ENCODE measurements around the gene LARP1.
"Not testable (repeated sequence)": the region's sequence is repeated elsewhere in the genome, so short reads cannot be mapped to it uniquely, and the experiment has no call there.

Gene LARP1

DNA sequence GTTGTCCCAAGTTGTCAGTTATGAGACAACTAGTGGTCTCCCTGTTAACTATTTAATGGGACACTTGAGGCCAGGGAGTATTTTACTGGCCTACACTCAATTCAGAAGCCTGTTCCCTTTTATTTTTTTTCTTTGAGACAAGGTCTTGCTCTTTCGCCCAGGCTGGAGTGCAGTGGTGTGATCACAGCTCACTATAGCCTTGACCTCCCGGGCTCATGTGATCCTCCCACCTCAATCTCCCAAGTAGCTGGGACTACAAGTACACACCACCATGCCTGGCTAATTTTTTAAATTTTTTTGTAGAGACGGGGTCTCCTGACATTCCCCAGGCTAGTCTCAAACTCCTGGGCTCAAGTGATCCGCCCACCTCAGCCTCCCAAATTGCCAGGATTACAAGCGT lies 67.7 kb downstream of the LARP1 start:
- H3K9me3 ChIP-seq (ENCODE audit: control insufficient read depth, insufficient read depth, low read length); H3K36me3 ChIP-seq (ENCODE audit: control insufficient read depth, insufficient read depth, low read length); H3K4me3 ChIP-seq (ENCODE audit: low read length); H3K4me1 ChIP-seq (ENCODE audit: control insufficient read depth, insufficient read depth, low read length); DNase-seq (ENCODE audit: low read depth, low spot score); H3K27me3 ChIP-seq (ENCODE audit: control insufficient read depth, insufficient read depth, low read length); H3K27ac ChIP-seq (ENCODE audit: low read length): not testable (repeated sequence)
- no CpG with 5 or more reads among the region's 5 CpGs for WGBS (ENCODE audit: insufficient coverage, insufficient read length)

GRCh38 chr5:154823605-154824004 lies 68.4 kb downstream of the LARP1 start:
- Histone ChIP-seq H3K4me3 (ENCODE audit: low read length) (no peak overlapping the region), H3K27ac (ENCODE audit: low read length) (no peak overlapping the region), H3K9me3 (ENCODE audit: control insufficient read depth, insufficient read depth, low read length) (no peaks in the 10 kb centered on the region), H3K27me3 (ENCODE audit: control insufficient read depth, insufficient read depth, low read length) (no peaks in the 10 kb centered on the region), H3K36me3 (ENCODE audit: control insufficient read depth, insufficient read depth, low read length) (peaks cover 4% of the 10 kb centered on the region; the same call in 1 of the 2 replicates), H3K4me1 (ENCODE audit: control insufficient read depth, insufficient read depth, low read length) (no peaks in the 10 kb centered on the region)
- no CpG with 5 or more reads among the region's 4 CpGs for WGBS (ENCODE audit: insufficient coverage, insufficient read length)
- no peak for DNase-seq (ENCODE audit: low read depth, low spot score)

- Histone ChIP-seq H3K9me3 (ENCODE audit: control insufficient read depth, insufficient read depth, low read length) (no peaks in the 10 kb centered on the region), H3K27me3 (ENCODE audit: control insufficient read depth, insufficient read depth, low read length) (no peaks in the 10 kb centered on the region), H3K4me3 (ENCODE audit: low read length) (no peak overlapping the region), H3K36me3 (ENCODE audit: control insufficient read depth, insufficient read depth, low read length) (peaks cover 4% of the 10 kb centered on the region; the same call in 1 of the 2 replicates), H3K4me1 (ENCODE audit: control insufficient read depth, insufficient read depth, low read length) (no peaks in the 10 kb centered on the region), H3K27ac (ENCODE audit: low read length) (no peak overlapping the region)
- WGBS (ENCODE audit: insufficient coverage, insufficient read length) = no CpG with 5 or more reads among the region's 2 CpGs
- DNase-seq (ENCODE audit: low read depth, low spot score) = no peak
Measured at GRCh38 chr5:154824070-154824469, 68.9 kb downstream of the LARP1 start.

- Histone ChIP-seq H3K27me3 (ENCODE audit: control insufficient read depth, insufficient read depth, low read length) (no peaks in the 10 kb centered on the region), H3K9me3 (ENCODE audit: control insufficient read depth, insufficient read depth, low read length) (no peaks in the 10 kb centered on the region), H3K36me3 (ENCODE audit: control insufficient read depth, insufficient read depth, low read length) (peaks cover 6% of the 10 kb centered on the region), H3K4me3 (ENCODE audit: low read length) (no peak overlapping the region), H3K4me1 (ENCODE audit: control insufficient read depth, insufficient read depth, low read length) (no peaks in the 10 kb centered on the region), H3K27ac (ENCODE audit: low read length) (no peak overlapping the region)
- no CpG with 5 or more reads among the region's 2 CpGs for WGBS (ENCODE audit: insufficient coverage, insufficient read length)
- DNase-seq (ENCODE audit: low read depth, low spot score) = no peak
Measured at GRCh38 chr5:154829181-154829588, 74.0 kb downstream of the LARP1 start.

DNA sequence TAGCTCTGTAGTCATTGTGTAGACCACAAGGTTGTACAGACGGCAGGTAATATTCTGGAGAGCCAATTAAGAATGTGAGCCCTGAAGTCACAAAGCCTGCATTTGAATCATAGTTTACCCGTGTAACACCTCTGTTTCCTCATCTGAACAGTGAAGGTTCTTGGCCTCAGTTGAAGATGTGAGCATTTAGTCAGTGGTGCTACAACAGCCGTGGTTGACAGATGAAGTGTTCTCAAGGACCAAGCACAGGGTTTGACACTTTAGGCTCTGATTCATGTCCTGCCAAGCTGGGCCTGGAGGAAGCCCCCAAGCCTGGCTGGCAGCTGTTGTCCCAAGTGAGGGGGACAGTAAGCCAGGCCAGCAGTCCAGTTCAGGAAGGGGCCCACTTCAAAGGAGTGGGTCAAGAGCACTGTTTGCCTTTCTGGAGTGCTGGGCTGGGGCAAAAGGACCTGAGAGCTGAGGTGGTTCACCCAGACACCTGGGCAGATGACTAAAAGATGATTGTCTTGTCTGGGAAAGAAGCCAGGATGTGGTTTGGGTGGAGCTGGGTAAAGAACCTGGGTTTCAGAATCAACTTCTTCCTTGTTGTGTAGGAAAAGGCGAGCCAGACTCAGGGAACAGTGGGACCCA lies 74.5 kb downstream of the LARP1 start:
- Histone ChIP-seq H3K4me3 (ENCODE audit: low read length) (no peak overlapping the region), H3K27me3 (ENCODE audit: control insufficient read depth, insufficient read depth, low read length) (no peaks in the 10 kb centered on the region), H3K4me1 (ENCODE audit: control insufficient read depth, insufficient read depth, low read length) (no peaks in the 10 kb centered on the region), H3K36me3 (ENCODE audit: control insufficient read depth, insufficient read depth, low read length) (peaks cover 6% of the 10 kb centered on the region), H3K27ac (ENCODE audit: low read length) (no peak overlapping the region), H3K9me3 (ENCODE audit: control insufficient read depth, insufficient read depth, low read length) (no peaks in the 10 kb centered on the region)
- no CpG with 5 or more reads among the region's 4 CpGs for WGBS (ENCODE audit: insufficient coverage, insufficient read length)
- no peak for DNase-seq (ENCODE audit: low read depth, low spot score)

GRCh38 chr5:154830219-154830595 lies 75.0 kb downstream of the LARP1 start:
- Histone ChIP-seq H3K4me3 (ENCODE audit: low read length) (no peak overlapping the region), H3K27ac (ENCODE audit: low read length) (no peak overlapping the region), H3K27me3 (ENCODE audit: control insufficient read depth, insufficient read depth, low read length) (no peaks in the 10 kb centered on the region), H3K4me1 (ENCODE audit: control insufficient read depth, insufficient read depth, low read length) (no peaks in the 10 kb centered on the region), H3K9me3 (ENCODE audit: control insufficient read depth, insufficient read depth, low read length) (no peaks in the 10 kb centered on the region), H3K36me3 (ENCODE audit: control insufficient read depth, insufficient read depth, low read length) (peaks cover 6% of the 10 kb centered on the region)
- no CpG with 5 or more reads among the region's 7 CpGs for WGBS (ENCODE audit: insufficient coverage, insufficient read length)
- no peak for DNase-seq (ENCODE audit: low read depth, low spot score)

GRCh38 chr5:154830596-154830995 lies 75.4 kb downstream of the LARP1 start:
- no peak overlapping the region for H3K27ac ChIP-seq (ENCODE audit: low read length)
- H3K4me1 ChIP-seq (ENCODE audit: control insufficient read depth, insufficient read depth, low read length) = no peaks in the 10 kb centered on the region
- H3K4me3 ChIP-seq (ENCODE audit: low read length) = no peak overlapping the region
- H3K36me3 ChIP-seq (ENCODE audit: control insufficient read depth, insufficient read depth, low read length) = peaks cover 6% of the 10 kb centered on the region
- no peak for DNase-seq (ENCODE audit: low read depth, low spot score)
- WGBS (ENCODE audit: insufficient coverage, insufficient read length) = no CpG with 5 or more reads among the region's 4 CpGs
- no peaks in the 10 kb centered on the region for H3K27me3 ChIP-seq (ENCODE audit: control insufficient read depth, insufficient read depth, low read length)
- H3K9me3 ChIP-seq (ENCODE audit: control insufficient read depth, insufficient read depth, low read length) = no peaks in the 10 kb centered on the region

GRCh38 chr5:154831451-154831850 lies 76.3 kb downstream of the LARP1 start:
- H3K9me3 ChIP-seq (ENCODE audit: control insufficient read depth, insufficient read depth, low read length) = no peaks in the 10 kb centered on the region
- no peaks in the 10 kb centered on the region for H3K4me1 ChIP-seq (ENCODE audit: control insufficient read depth, insufficient read depth, low read length)
- H3K27me3 ChIP-seq (ENCODE audit: control insufficient read depth, insufficient read depth, low read length) = no peaks in the 10 kb centered on the region
- no peak overlapping the region for H3K27ac ChIP-seq (ENCODE audit: low read length)
- peaks cover 6% of the 10 kb centered on the region for H3K36me3 ChIP-seq (ENCODE audit: control insufficient read depth, insufficient read depth, low read length)
- no CpG with 5 or more reads among the region's 7 CpGs for WGBS (ENCODE audit: insufficient coverage, insufficient read length)
- no peak overlapping the region for H3K4me3 ChIP-seq (ENCODE audit: low read length)
- no peak for DNase-seq (ENCODE audit: low read depth, low spot score)

DNA sequence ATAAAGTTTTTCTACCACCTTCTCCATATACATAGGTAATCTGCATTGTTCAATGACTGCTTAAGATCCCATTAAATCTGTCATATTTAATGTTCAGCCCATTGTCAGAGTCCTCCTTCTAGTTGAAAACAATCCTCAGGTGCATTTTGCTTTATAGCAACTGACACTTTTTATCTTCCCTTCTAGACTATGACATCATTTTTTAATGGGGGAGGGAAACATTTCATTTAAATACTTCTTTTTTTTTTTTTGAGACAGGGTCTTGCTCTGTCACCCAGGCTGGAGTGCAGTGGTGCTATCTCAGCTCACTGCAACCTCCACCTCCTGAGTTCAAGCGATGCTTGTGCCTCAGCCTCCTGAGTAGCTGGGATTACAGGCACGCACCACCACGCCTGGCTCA lies 77.6 kb downstream of the LARP1 start:
- not testable (repeated sequence) for H3K27ac ChIP-seq (ENCODE audit: low read length); DNase-seq (ENCODE audit: low read depth, low spot score); H3K36me3 ChIP-seq (ENCODE audit: control insufficient read depth, insufficient read depth, low read length); H3K27me3 ChIP-seq (ENCODE audit: control insufficient read depth, insufficient read depth, low read length); H3K4me3 ChIP-seq (ENCODE audit: low read length); H3K4me1 ChIP-seq (ENCODE audit: control insufficient read depth, insufficient read depth, low read length); H3K9me3 ChIP-seq (ENCODE audit: control insufficient read depth, insufficient read depth, low read length)
- WGBS (ENCODE audit: insufficient coverage, insufficient read length) = no CpG with 5 or more reads among the region's 3 CpGs

DNA sequence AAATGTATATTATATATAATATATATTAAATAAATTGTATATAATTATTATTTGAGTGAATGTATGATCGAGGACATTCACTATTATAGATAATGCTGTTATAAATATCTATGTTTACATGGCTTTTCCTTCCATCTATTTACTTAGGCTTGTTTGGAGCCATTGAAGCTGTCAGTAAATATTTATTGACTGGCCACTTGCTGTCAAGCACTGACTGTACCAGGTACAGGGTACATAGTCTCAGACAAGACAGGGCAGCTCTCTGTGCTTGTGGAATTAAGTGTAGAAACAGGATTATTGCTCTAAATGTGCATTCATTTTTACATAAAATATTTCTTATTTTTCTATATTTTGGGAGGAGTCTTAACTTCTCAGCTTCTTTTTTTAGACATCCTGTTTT lies 78.9 kb downstream of the LARP1 start:
- Histone ChIP-seq H3K4me1 (ENCODE audit: control insufficient read depth, insufficient read depth, low read length) (no peaks in the 10 kb centered on the region), H3K27ac (ENCODE audit: low read length) (no peak overlapping the region), H3K9me3 (ENCODE audit: control insufficient read depth, insufficient read depth, low read length) (no peaks in the 10 kb centered on the region), H3K4me3 (ENCODE audit: low read length) (no peak overlapping the region), H3K27me3 (ENCODE audit: control insufficient read depth, insufficient read depth, low read length) (no peaks in the 10 kb centered on the region), H3K36me3 (ENCODE audit: control insufficient read depth, insufficient read depth, low read length) (peaks cover 6% of the 10 kb centered on the region; the same call in 1 of the 2 replicates)
- WGBS (ENCODE audit: insufficient coverage, insufficient read length) = no CpG with 5 or more reads among the region's 1 CpG
- no peak for DNase-seq (ENCODE audit: low read depth, low spot score)

- H3K4me3 ChIP-seq (ENCODE audit: low read length); H3K9me3 ChIP-seq (ENCODE audit: control insufficient read depth, insufficient read depth, low read length); H3K36me3 ChIP-seq (ENCODE audit: control insufficient read depth, insufficient read depth, low read length); DNase-seq (ENCODE audit: low read depth, low spot score); H3K4me1 ChIP-seq (ENCODE audit: control insufficient read depth, insufficient read depth, low read length); H3K27me3 ChIP-seq (ENCODE audit: control insufficient read depth, insufficient read depth, low read length); H3K27ac ChIP-seq (ENCODE audit: low read length): not testable (repeated sequence)
- no CpG with 5 or more reads among the region's 9 CpGs for WGBS (ENCODE audit: insufficient coverage, insufficient read length)
Measured at GRCh38 chr5:154835701-154836052, 80.5 kb downstream of the LARP1 start.

All from iPS DF 6.9 (cell line).